Measurements from ENCODE around the gene VIPAS39. TPM values are rescaled to one million over a fixed set of nuclear protein-coding genes. Genes with fewer than 3 reads are reported as not detected.

The VIPAS39 gene
- total RNA-seq, 4 donors from 2014 or later: 18.6 to 31.8 (median 21.5) TPM

- 100% methylated on average over 1 of the region's 5 CpGs; no CpG with 5 or more reads in 1 of the 2 donors for WGBS, 2 donors (ENCODE audit: low coverage in 1 of 2)
- no peaks in the 10 kb centered on the region for H3K4me1 ChIP-seq
- H3K36me3 ChIP-seq: peaks cover under 1 to 12% of the 10 kb centered on the region in 2 donors
- ATAC-seq: no peak
- H3K4me3 ChIP-seq: no peak overlapping the region
- no peak overlapping the region for H3K27ac ChIP-seq
- peaks cover 7% of the 10 kb centered on the region for H3K27me3 ChIP-seq
- H3K9me3 ChIP-seq: no peaks in the 10 kb centered on the region
- TF ChIP-seq EP300 (IDR thresholded peaks at IDR 0.05): no peak
- no peak for TF ChIP-seq POLR2A (IDR thresholded peaks at IDR 0.05)
- no peak for TF ChIP-seq POLR2AphosphoS5 (IDR thresholded peaks at IDR 0.05)
- TF ChIP-seq CTCF (IDR thresholded peaks at IDR 0.05): no peak
Observed at GRCh38 chr14:77473921-77474320, 16.5 kb upstream of the VIPAS39 start.

GRCh38 chr14:77470224-77470870 is 12.9 kb upstream of the VIPAS39 start:
- no peak for TF ChIP-seq CTCF (IDR thresholded peaks at IDR 0.05)
- TF ChIP-seq POLR2AphosphoS5 (IDR thresholded peaks at IDR 0.05): no peak
- no peak for TF ChIP-seq POLR2A (IDR thresholded peaks at IDR 0.05)
- TF ChIP-seq EP300 (IDR thresholded peaks at IDR 0.05): no peak
- 91 to 92% methylated on average over 3 to 4 of the region's 5 CpGs for WGBS, 2 donors (ENCODE audit: low coverage in 1 of 2)
- Histone ChIP-seq H3K4me1 (no peaks in the 10 kb centered on the region), H3K4me3 (no peak overlapping the region), H3K36me3 (peaks cover 2 to 48% of the 10 kb centered on the region in 2 donors), H3K9me3 (no peaks in the 10 kb centered on the region), H3K27ac (no peak overlapping the region), H3K27me3 (peaks cover 7% of the 10 kb centered on the region)
- ATAC-seq: no peak

GRCh38 chr14:77469539-77469938 is 12.1 kb upstream of the VIPAS39 start:
- peaks cover 2% of the 10 kb centered on the region for H3K27me3 ChIP-seq
- no peak overlapping the region for H3K4me3 ChIP-seq
- no peak for TF ChIP-seq EP300 (IDR thresholded peaks at IDR 0.05)
- no peak for TF ChIP-seq POLR2AphosphoS5 (IDR thresholded peaks at IDR 0.05)
- TF ChIP-seq POLR2A (IDR thresholded peaks at IDR 0.05): no peak
- TF ChIP-seq CTCF (IDR thresholded peaks at IDR 0.05): no peak
- no peak for ATAC-seq
- H3K36me3 ChIP-seq: peaks cover 5 to 56% of the 10 kb centered on the region in 2 donors
- no peaks in the 10 kb centered on the region for H3K4me1 ChIP-seq
- H3K27ac ChIP-seq: no peak overlapping the region
- no peaks in the 10 kb centered on the region for H3K9me3 ChIP-seq
- 77 to 91% methylated on average over 1 of the region's 1 CpG for WGBS, 2 donors (ENCODE audit: low coverage in 1 of 2)

- no peaks in the 10 kb centered on the region for H3K27me3 ChIP-seq
- H3K4me3 ChIP-seq: no peak overlapping the region
- H3K36me3 ChIP-seq: peaks cover 5 to 60% of the 10 kb centered on the region in 2 donors
- no peak for ATAC-seq
- H3K9me3 ChIP-seq: no peaks in the 10 kb centered on the region
- H3K4me1 ChIP-seq: no peaks in the 10 kb centered on the region
- no peak overlapping the region for H3K27ac ChIP-seq
- WGBS, 2 donors (ENCODE audit: low coverage in 1 of 2): 79 to 100% methylated on average over 3 to 8 of the region's 14 CpGs
- TF ChIP-seq CTCF (IDR thresholded peaks at IDR 0.05) (no peak), EP300 (IDR thresholded peaks at IDR 0.05) (no peak), POLR2A (IDR thresholded peaks at IDR 0.05) (no peak), POLR2AphosphoS5 (IDR thresholded peaks at IDR 0.05) (no peak)
Observed at GRCh38 chr14:77469067-77469505, 11.7 kb upstream of the VIPAS39 start.

- H3K27me3 ChIP-seq: no peaks in the 10 kb centered on the region
- TF ChIP-seq CTCF (IDR thresholded peaks at IDR 0.05) (no peak), EP300 (IDR thresholded peaks at IDR 0.05) (no peak), POLR2AphosphoS5 (IDR thresholded peaks at IDR 0.05) (no peak), POLR2A (IDR thresholded peaks at IDR 0.05) (no peak)
- ATAC-seq: no peak
- H3K27ac ChIP-seq: no peak overlapping the region
- H3K9me3 ChIP-seq: no peaks in the 10 kb centered on the region
- no peaks in the 10 kb centered on the region for H3K4me1 ChIP-seq
- H3K4me3 ChIP-seq: no peak overlapping the region
- H3K36me3 ChIP-seq: peaks cover 5 to 73% of the 10 kb centered on the region in 2 donors
- WGBS, 2 donors (ENCODE audit: low coverage in 1 of 2): 72% methylated on average over 3 to 5 of the region's 5 CpGs
Observed at GRCh38 chr14:77467801-77468200, 10.4 kb upstream of the VIPAS39 start.

All from gastroesophageal sphincter (tissue), 4 donors.